C4-2B (cell line): ENCODE data around the gene KBTBD13.

ENCODE experiments used
- ZFX ChIP-seq: fragments of 450-650 bp; IDR thresholded peaks from 2 replicates; pipeline ENCODE4 v1.6.1; 2017
- TF ChIP-seq, protein P1 (sequence below): fragments of 450-650 bp; conservative IDR thresholded peaks from 2 replicates; pipeline ENCODE4 v1.5.1; 2017; ENCODE audit warnings: mild to moderate bottlenecking

- TF ChIP-seq, protein P1, sequence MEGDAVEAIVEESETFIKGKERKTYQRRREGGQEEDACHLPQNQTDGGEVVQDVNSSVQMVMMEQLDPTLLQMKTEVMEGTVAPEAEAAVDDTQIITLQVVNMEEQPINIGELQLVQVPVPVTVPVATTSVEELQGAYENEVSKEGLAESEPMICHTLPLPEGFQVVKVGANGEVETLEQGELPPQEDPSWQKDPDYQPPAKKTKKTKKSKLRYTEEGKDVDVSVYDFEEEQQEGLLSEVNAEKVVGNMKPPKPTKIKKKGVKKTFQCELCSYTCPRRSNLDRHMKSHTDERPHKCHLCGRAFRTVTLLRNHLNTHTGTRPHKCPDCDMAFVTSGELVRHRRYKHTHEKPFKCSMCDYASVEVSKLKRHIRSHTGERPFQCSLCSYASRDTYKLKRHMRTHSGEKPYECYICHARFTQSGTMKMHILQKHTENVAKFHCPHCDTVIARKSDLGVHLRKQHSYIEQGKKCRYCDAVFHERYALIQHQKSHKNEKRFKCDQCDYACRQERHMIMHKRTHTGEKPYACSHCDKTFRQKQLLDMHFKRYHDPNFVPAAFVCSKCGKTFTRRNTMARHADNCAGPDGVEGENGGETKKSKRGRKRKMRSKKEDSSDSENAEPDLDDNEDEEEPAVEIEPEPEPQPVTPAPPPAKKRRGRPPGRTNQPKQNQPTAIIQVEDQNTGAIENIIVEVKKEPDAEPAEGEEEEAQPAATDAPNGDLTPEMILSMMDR, result no peak
- TF ChIP-seq ZFX, result no peak
Observed at GRCh38 chr15:65051266-65051665, 25.3 kb upstream of the KBTBD13 start.
